ENCODE measurements around the gene EPHB1. TPM values are rescaled to one million over a fixed set of nuclear protein-coding genes. Genes with fewer than 3 reads are reported as not detected.

Gene EPHB1
- total RNA-seq, 1 experiment from 2014 or later: 0.86 TPM

- Histone ChIP-seq H3K27ac (ENCODE audit: low read depth, low read length) (no peak overlapping the region), H3K4me1 (ENCODE audit: control insufficient read depth in 1 of 2, insufficient read depth in 2 of 2, low read length in 2 of 2) (no peaks in the 10 kb centered on the region), H3K9ac (ENCODE audit: low read length) (no peak overlapping the region), H3K27me3 (ENCODE audit: insufficient read depth, low read length) (peaks cover 12% of the 10 kb centered on the region; the same call in 1 of the 2 replicates), H2AFZ (ENCODE audit: low read depth, low read length, poor library complexity, severe bottlenecking) (no peak overlapping the region), H3K4me3 (replicated peaks in 1 of 2; ENCODE audit: low read depth in 1 of 2, low read length in 2 of 2) (no peak overlapping the region), H4K20me1 (ENCODE audit: insufficient read depth) (no peaks in the 10 kb centered on the region), H3K79me2 (ENCODE audit: insufficient read depth, low read length) (no peaks in the 10 kb centered on the region), H3K9me2 (ENCODE audit: insufficient read depth) (no peaks in the 10 kb centered on the region), H3K36me3 (ENCODE audit: control insufficient read depth in 1 of 2, insufficient read depth in 2 of 2, low read length in 2 of 2) (no peaks in the 10 kb centered on the region), H3K9me3 (ENCODE audit: control insufficient read depth in 1 of 2, insufficient read depth in 1 of 2, low read depth in 1 of 2, low read length in 2 of 2) (no peaks in the 10 kb centered on the region), H3K4me2 (ENCODE audit: low read length) (no peak overlapping the region)
- BruUV-seq (replicated peaks): no TSS peak
- TF ChIP-seq YY1 (IDR thresholded peaks at IDR 0.05; ENCODE audit: extremely low read depth, insufficient replicate concordance, low read depth, low read length): no peak
- no peak for TF ChIP-seq SIN3A (IDR thresholded peaks at IDR 0.05; ENCODE audit: low read depth)
- no peak for TF ChIP-seq ZBTB33 (IDR thresholded peaks at IDR 0.05; ENCODE audit: extremely low read depth, insufficient replicate concordance, low read length)
- no peak for TF ChIP-seq MAX (IDR thresholded peaks at IDR 0.05)
- TF ChIP-seq ELF1 (IDR thresholded peaks at IDR 0.05; ENCODE audit: borderline replicate concordance, low read depth): no peak
- TF ChIP-seq POLR2AphosphoS5 (IDR thresholded peaks at IDR 0.05; ENCODE audit: low read depth, low read length): no peak
- TF ChIP-seq RAD21 (IDR thresholded peaks at IDR 0.05; ENCODE audit: low read depth): no peak
- TF ChIP-seq JUND (IDR thresholded peaks at IDR 0.05): no peak
- TF ChIP-seq CEBPB (IDR thresholded peaks at IDR 0.05; ENCODE audit: low read depth): no peak
- TF ChIP-seq ZFX (IDR thresholded peaks at IDR 0.05): no peak
- no peak for TF ChIP-seq ATF3 (IDR thresholded peaks at IDR 0.05)
- TF ChIP-seq EGR1 (IDR thresholded peaks at IDR 0.05; ENCODE audit: low read depth): no peak
- no peak for TF ChIP-seq SP1 (IDR thresholded peaks at IDR 0.05; ENCODE audit: low read depth)
- no peak for TF ChIP-seq EZH2 (IDR thresholded peaks at IDR 0.05)
- no peak for TF ChIP-seq SRF (IDR thresholded peaks at IDR 0.05; ENCODE audit: low read depth)
- TF ChIP-seq ZNF274 (IDR thresholded peaks at IDR 0.05; ENCODE audit: low read depth, low read length): no peak
- no peak for TF ChIP-seq CTCF (IDR thresholded peaks at IDR 0.05 in 2 of 3, conservative IDR thresholded peaks at IDR 0.05 in 1 of 3; ENCODE audit: borderline replicate concordance in 1 of 3, insufficient read depth in 1 of 3, low read depth in 2 of 3, low read length in 2 of 3)
- TF ChIP-seq EZH2phosphoT487 (IDR thresholded peaks at IDR 0.05; ENCODE audit: borderline replicate concordance): no peak
- intact Hi-C loops (cut with micrococcal nuclease): no loop called here
- ATAC-seq (no peak), DNase-seq (ENCODE audit: low read depth, low spot score) (no peak)
- ChIA-PET RAD21 (ENCODE audit: low non-redundant PET in 1 of 2, low total read pairs in 2 of 2, uncharacterized antibody in 2 of 2, unreplicated experiment in 2 of 2) (no interaction called here), CTCF (no interaction called here), POLR2A (no interaction called here)
Measured at GRCh38 chr3:135141672-135142071, 346.6 kb downstream of the EPHB1 start.

Data from HCT116 (cell line).